Urinary bladder (tissue), 4 donors: Measurements from ENCODE around the gene KLF16. TPM values are rescaled to one million over a fixed set of nuclear protein-coding genes. Genes with fewer than 3 reads are reported as not detected.

ENCODE experiments used
- DNase-seq: peaks from one replicate; pipeline ENCODE4 v3.0.0-alpha.2; 2015; ENCODE audit errors: extremely low spot score
- H3K27ac ChIP-seq: one replicate; pipeline ENCODE4 v1.5.1; 2013; ENCODE audit warnings: low read depth, mild to moderate bottlenecking, moderate library complexity
- H3K36me3 ChIP-seq: one replicate; pipeline ENCODE4 v1.6.1; 2013; ENCODE audit warnings: mild to moderate bottlenecking, moderate library complexity; ENCODE audit not compliant: insufficient read depth
- H3K4me1 ChIP-seq: one replicate; pipeline ENCODE4 v1.6.1; 2013; ENCODE audit warnings: mild to moderate bottlenecking, moderate library complexity; ENCODE audit not compliant: insufficient read depth
- H3K4me3 ChIP-seq: one replicate; pipeline ENCODE4 v1.5.1; 2013; ENCODE audit warnings: low read depth, low read length
- WGBS: extraction: QIAGEN DNeasy Blood & Tissue Kit; methylation state at CpG from one replicate; pipeline ENCODE4 v1.1.7; 2013; 5-methylcytosine and 5-hydroxymethylcytosine counted together
- polyA plus RNA-seq: library from polyadenylated mRNA; stranded (reverse); fragments of 200-250 nt; gene quantifications from one replicate; pipeline ENCODE4 v1.2.3, GENCODE V29; 2013
- total RNA-seq: library from RNA; depleted of rRNA; stranded (reverse); fragments of >200 nt; gene quantifications from one replicate; pipeline ENCODE4 v1.2.3, GENCODE V29; 2014
- donor health status: healthy with polysubstance abuse.
- donor health status: healthy.

The KLF16 gene
- total and polyA plus RNA-seq, 2 donors, result 3.6 to 17.6 TPM

DNA sequence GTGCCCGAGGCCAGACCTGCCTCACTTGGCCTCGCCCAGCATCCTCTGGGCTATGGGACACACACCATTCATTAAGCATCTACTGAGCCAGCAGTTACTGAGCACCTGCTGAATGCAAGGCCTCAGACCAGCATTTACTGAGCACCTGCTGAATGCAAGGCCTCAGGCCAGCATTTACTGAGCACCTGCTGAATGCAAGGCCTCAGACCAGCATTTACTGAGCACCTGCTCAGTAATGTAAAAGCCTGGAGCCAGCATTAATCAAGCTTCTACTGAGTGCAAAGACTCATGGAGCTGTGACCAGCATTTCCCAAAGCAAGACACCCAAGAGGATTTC, 55.0 kb downstream of the KLF16 start:
- H3K4me3 ChIP-seq, result no peak overlapping the region
- WGBS, result 91% methylated on average over 2 of the region's 2 CpGs
- no peak for DNase-seq
- H3K4me1 ChIP-seq, result no peaks in the 10 kb centered on the region
- H3K27ac ChIP-seq, result no peak overlapping the region
- no peaks in the 10 kb centered on the region for H3K36me3 ChIP-seq

- no peak for DNase-seq
- Histone ChIP-seq H3K4me3 (no peak overlapping the region), H3K4me1 (no peaks in the 10 kb centered on the region), H3K36me3 (no peaks in the 10 kb centered on the region), H3K27ac (no peak overlapping the region)
- whole genome bisulfite sequencing, result 76% methylated on average over 30 of the region's 30 CpGs
Observed at GRCh38 chr19:1807695-1808394, 55.5 kb downstream of the KLF16 start.

GRCh38 chr19:1807030-1807694, 56.2 kb downstream of the KLF16 start:
- no peak for DNase-seq
- 65% methylated on average over 28 of the region's 28 CpGs for WGBS
- H3K4me3 ChIP-seq, result no peak overlapping the region
- no peaks in the 10 kb centered on the region for H3K4me1 ChIP-seq
- H3K27ac ChIP-seq, result no peak overlapping the region
- H3K36me3 ChIP-seq, result no peaks in the 10 kb centered on the region

DNA sequence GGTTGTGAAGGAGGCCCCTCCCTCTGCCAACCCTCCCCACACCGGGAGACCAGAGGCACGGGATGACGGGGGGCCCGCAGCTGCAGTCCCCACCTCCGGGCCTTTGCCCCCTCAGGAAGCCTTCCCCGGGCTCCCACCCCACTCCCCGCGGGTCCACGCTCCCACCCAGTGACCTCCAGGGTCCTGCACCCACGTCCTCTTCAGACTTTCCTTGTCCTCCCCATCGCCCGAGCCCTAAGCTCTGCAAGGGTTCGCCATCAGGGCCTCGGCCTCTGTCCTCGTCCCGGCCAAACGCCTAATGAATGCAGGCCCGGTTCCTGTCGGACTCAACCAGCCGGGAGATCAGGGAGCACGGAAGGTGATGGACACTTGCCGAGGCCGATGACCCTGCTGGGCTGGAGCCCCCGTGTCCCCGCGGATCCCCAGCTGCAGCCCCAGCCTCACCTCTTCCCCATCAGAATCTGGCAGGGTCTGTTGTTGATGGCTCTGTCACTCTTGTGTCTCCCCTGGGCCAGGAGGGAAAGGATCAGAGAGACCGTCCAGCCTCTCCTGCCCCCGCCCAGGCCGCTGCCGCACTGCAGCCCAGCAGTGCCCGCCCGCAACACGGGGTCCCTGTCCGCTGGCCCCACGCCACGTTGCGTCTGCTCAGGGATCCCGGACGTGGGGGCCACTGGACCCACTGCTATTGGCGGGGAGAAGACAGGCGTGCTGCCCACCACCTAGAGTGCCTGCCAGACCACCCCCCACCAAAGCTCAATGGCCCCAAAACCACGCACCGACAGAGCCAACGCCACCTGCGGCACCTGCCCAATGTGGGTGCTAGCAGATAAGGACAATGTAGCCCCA, 57.0 kb downstream of the KLF16 start:
- no peak for DNase-seq
- no peaks in the 10 kb centered on the region for H3K36me3 ChIP-seq
- no peak overlapping the region for H3K4me3 ChIP-seq
- 80% methylated on average over 45 of the region's 45 CpGs for WGBS
- H3K4me1 ChIP-seq, result no peaks in the 10 kb centered on the region
- H3K27ac ChIP-seq, result no peak overlapping the region

- WGBS, result 90% methylated on average over 24 of the region's 24 CpGs
- DNase-seq, result no peak
- Histone ChIP-seq H3K36me3 (no peaks in the 10 kb centered on the region), H3K27ac (no peak overlapping the region), H3K4me1 (no peaks in the 10 kb centered on the region), H3K4me3 (no peak overlapping the region)
Observed at GRCh38 chr19:1805401-1806183, 57.8 kb downstream of the KLF16 start.

DNA sequence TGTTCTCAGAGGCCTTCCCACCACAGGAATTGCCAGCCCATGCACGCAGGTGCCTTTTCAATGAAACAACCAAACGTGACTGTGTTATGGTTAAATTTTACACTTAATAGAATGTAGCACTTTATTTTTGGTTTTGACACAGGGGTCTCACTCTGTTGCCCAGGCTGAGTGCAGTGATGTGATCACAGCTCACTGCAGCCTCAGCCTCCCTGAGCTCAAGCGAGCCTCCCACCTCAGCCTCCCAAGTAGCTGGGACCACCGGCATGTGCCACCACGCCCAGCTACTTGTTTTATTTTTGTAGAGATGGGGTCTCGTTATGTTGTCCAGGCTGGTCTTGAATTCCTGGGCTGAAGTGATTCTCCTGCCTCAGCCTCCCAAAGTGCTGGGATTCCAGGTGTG, 58.5 kb downstream of the KLF16 start:
- no peaks in the 10 kb centered on the region for H3K4me1 ChIP-seq
- no peaks in the 10 kb centered on the region for H3K36me3 ChIP-seq
- 94% methylated on average over 6 of the region's 6 CpGs for WGBS
- no peak overlapping the region for H3K4me3 ChIP-seq
- no peak overlapping the region for H3K27ac ChIP-seq
- no peak for DNase-seq

Other genes starting within 250 kb of the KLF16 start
- 27.4 TPM for gene TCF3, start 211.0 kb downstream of the KLF16 start, total RNA-seq
- gene TCF3, start 211.0 kb downstream of the KLF16 start, polyA plus RNA-seq, result 50.2 TPM
- not detected for gene ONECUT3, start 110.1 kb downstream of the KLF16 start, total RNA-seq
- not detected for gene ONECUT3, start 110.1 kb downstream of the KLF16 start, polyA plus RNA-seq
- 1.4 TPM for gene ATP8B3, start 51.3 kb downstream of the KLF16 start, total RNA-seq
- 1.6 TPM for gene ATP8B3, start 51.3 kb downstream of the KLF16 start, polyA plus RNA-seq
- 7.9 TPM for gene REXO1, start 15.1 kb downstream of the KLF16 start, total RNA-seq
- 20.5 TPM for gene REXO1, start 15.1 kb downstream of the KLF16 start, polyA plus RNA-seq
- 41.9 TPM for gene ABHD17A, start 21.9 kb upstream of the KLF16 start, total RNA-seq
- 99.7 TPM for gene ABHD17A, start 21.9 kb upstream of the KLF16 start, polyA plus RNA-seq
- gene ADAT3, start 41.8 kb upstream of the KLF16 start, total RNA-seq, result 1.4 TPM
- 4.3 TPM for gene ADAT3, start 41.8 kb upstream of the KLF16 start, polyA plus RNA-seq
- gene SCAMP4, start 41.8 kb upstream of the KLF16 start, total RNA-seq, result 16.2 TPM
- 45.2 TPM for gene SCAMP4, start 41.8 kb upstream of the KLF16 start, polyA plus RNA-seq
- gene CSNK1G2, start 77.6 kb upstream of the KLF16 start, total RNA-seq, result 33.5 TPM
- gene CSNK1G2, start 77.6 kb upstream of the KLF16 start, polyA plus RNA-seq, result 50.1 TPM
- gene BTBD2, start 152.1 kb upstream of the KLF16 start, total RNA-seq, result 38.0 TPM
- gene BTBD2, start 152.1 kb upstream of the KLF16 start, polyA plus RNA-seq, result 83.0 TPM
- 21.5 TPM for gene MKNK2, start 187.7 kb upstream of the KLF16 start, total RNA-seq
- gene MKNK2, start 187.7 kb upstream of the KLF16 start, polyA plus RNA-seq, result 144 TPM
- 15.9 TPM for gene MOB3A, start 232.7 kb upstream of the KLF16 start, total RNA-seq
- 40.1 TPM for gene MOB3A, start 232.7 kb upstream of the KLF16 start, polyA plus RNA-seq
- gene IZUMO4, start 233.3 kb upstream of the KLF16 start, total RNA-seq, result 1.5 TPM
- gene IZUMO4, start 233.3 kb upstream of the KLF16 start, polyA plus RNA-seq, result 9.2 TPM